ENCODE results near the gene ESPN.
A peak's percentile ranks its signal among the peaks of the same experiment; 100 is the strongest.
"Not testable (repeated sequence)": the region's sequence is repeated elsewhere in the genome, so short reads cannot be mapped to it uniquely, and the experiment has no call there.

ESPN gene

GRCh38 chr1:6435547-6435946, 11.0 kb downstream of the ESPN start:
- H3K4me1 ChIP-seq (ENCODE audit: insufficient read depth, low read length) = no peaks in the 10 kb centered on the region
- H4K20me1 ChIP-seq (ENCODE audit: insufficient read depth, low read length) = peaks cover 7% of the 10 kb centered on the region; the same call in 1 of the 2 replicates
- no peak overlapping the region for H3K27ac ChIP-seq (ENCODE audit: low read length)
- H3K36me3 ChIP-seq (ENCODE audit: insufficient read depth, low read length) = no peaks in the 10 kb centered on the region
- peaks cover 18% of the 10 kb centered on the region for H3K27me3 ChIP-seq (ENCODE audit: insufficient read depth, low read length, poor library complexity)
- ATAC-seq (ENCODE audit: insufficient read depth, low read depth) (no peak), DNase-seq (no peak)
- H3K9me3 ChIP-seq (ENCODE audit: insufficient read depth, low read length, severe bottlenecking) = no peaks in the 10 kb centered on the region
- no peak overlapping the region for H3K4me3 ChIP-seq (ENCODE audit: low read depth in 1 of 2, low read length in 2 of 2)
- H2AFZ ChIP-seq (ENCODE audit: low read depth, low read length) = no peak overlapping the region
- no peak overlapping the region for H3K4me2 ChIP-seq (ENCODE audit: insufficient read depth, low read length)
- TF ChIP-seq CTCF (IDR thresholded peaks at IDR 0.05; ENCODE audit: borderline replicate concordance, extremely low read depth, low read length, poor library complexity, severe bottlenecking) (no peak), EZH2 (IDR thresholded peaks at IDR 0.05; ENCODE audit: borderline replicate concordance, low read depth, low read length, severe bottlenecking) (no peak)
- H3K9ac ChIP-seq (ENCODE audit: low read depth, low read length) = no peak overlapping the region
- H3K79me2 ChIP-seq (ENCODE audit: insufficient read depth, low read length) = no peaks in the 10 kb centered on the region

GRCh38 chr1:6436277-6436676, 11.7 kb downstream of the ESPN start:
- H3K9ac ChIP-seq (ENCODE audit: low read depth, low read length); H4K20me1 ChIP-seq (ENCODE audit: insufficient read depth, low read length); ATAC-seq (ENCODE audit: insufficient read depth, low read depth); H3K4me3 ChIP-seq (ENCODE audit: low read depth in 1 of 2, low read length in 2 of 2); H3K4me2 ChIP-seq (ENCODE audit: insufficient read depth, low read length); H3K79me2 ChIP-seq (ENCODE audit: insufficient read depth, low read length); DNase-seq; H3K36me3 ChIP-seq (ENCODE audit: insufficient read depth, low read length); H2AFZ ChIP-seq (ENCODE audit: low read depth, low read length); H3K4me1 ChIP-seq (ENCODE audit: insufficient read depth, low read length); H3K9me3 ChIP-seq (ENCODE audit: insufficient read depth, low read length, severe bottlenecking); H3K27ac ChIP-seq (ENCODE audit: low read length): not testable (repeated sequence)
- H3K27me3 ChIP-seq (ENCODE audit: insufficient read depth, low read length, poor library complexity) = peaks cover 14% of the 10 kb centered on the region

GRCh38 chr1:6437012-6437700, 12.6 kb downstream of the ESPN start:
- H3K4me3 ChIP-seq (ENCODE audit: low read depth in 1 of 2, low read length in 2 of 2); H3K4me2 ChIP-seq (ENCODE audit: insufficient read depth, low read length); H3K79me2 ChIP-seq (ENCODE audit: insufficient read depth, low read length); ATAC-seq (ENCODE audit: insufficient read depth, low read depth); H3K9me3 ChIP-seq (ENCODE audit: insufficient read depth, low read length, severe bottlenecking); DNase-seq; H3K9ac ChIP-seq (ENCODE audit: low read depth, low read length); H4K20me1 ChIP-seq (ENCODE audit: insufficient read depth, low read length); H3K36me3 ChIP-seq (ENCODE audit: insufficient read depth, low read length); H3K4me1 ChIP-seq (ENCODE audit: insufficient read depth, low read length); H3K27ac ChIP-seq (ENCODE audit: low read length); H2AFZ ChIP-seq (ENCODE audit: low read depth, low read length): not testable (repeated sequence)
- peaks cover 14% of the 10 kb centered on the region for H3K27me3 ChIP-seq (ENCODE audit: insufficient read depth, low read length, poor library complexity)
- peak; percentile 32 for TF ChIP-seq CTCF (IDR thresholded peaks at IDR 0.05; ENCODE audit: borderline replicate concordance, extremely low read depth, low read length, poor library complexity, severe bottlenecking)

GRCh38 chr1:6438047-6438525, 13.5 kb downstream of the ESPN start:
- TF ChIP-seq EZH2 (IDR thresholded peaks at IDR 0.05; ENCODE audit: borderline replicate concordance, low read depth, low read length, severe bottlenecking) = no peak
- peak; percentile 90 for TF ChIP-seq CTCF (IDR thresholded peaks at IDR 0.05; ENCODE audit: borderline replicate concordance, extremely low read depth, low read length, poor library complexity, severe bottlenecking)
- ATAC-seq (ENCODE audit: insufficient read depth, low read depth) (peak; percentile 87), DNase-seq (peak; percentile 71)
- Histone ChIP-seq H2AFZ (ENCODE audit: low read depth, low read length) (no peak overlapping the region), H3K27ac (ENCODE audit: low read length) (no peak overlapping the region), H3K4me3 (ENCODE audit: low read depth in 1 of 2, low read length in 2 of 2) (no peak overlapping the region), H3K27me3 (ENCODE audit: insufficient read depth, low read length, poor library complexity) (peaks cover 14% of the 10 kb centered on the region), H3K4me1 (ENCODE audit: insufficient read depth, low read length) (no peaks in the 10 kb centered on the region), H3K9ac (ENCODE audit: low read depth, low read length) (no peak overlapping the region), H4K20me1 (ENCODE audit: insufficient read depth, low read length) (peaks cover 4% of the 10 kb centered on the region; the same call in 1 of the 2 replicates), H3K4me2 (ENCODE audit: insufficient read depth, low read length) (no peak overlapping the region), H3K36me3 (ENCODE audit: insufficient read depth, low read length) (no peaks in the 10 kb centered on the region), H3K79me2 (ENCODE audit: insufficient read depth, low read length) (no peaks in the 10 kb centered on the region), H3K9me3 (ENCODE audit: insufficient read depth, low read length, severe bottlenecking) (no peaks in the 10 kb centered on the region)
